Upper lobe of left lung (tissue), 6 donors: ENCODE measurements around the gene SLC15A4. TPM values are rescaled to one million over a fixed set of nuclear protein-coding genes. Genes with fewer than 3 reads are reported as not detected.

Experiments
- ATAC-seq, 2 donors: fragments of 200-7000 bp; cut with Tn5 transposase; one replicate each; pipeline ENCODE4 v1.9.1; 2022; ENCODE audit warnings: mild to moderate bottlenecking in 2 of 2, moderate library complexity in 2 of 2; ENCODE audit not compliant: low FRiP score in 2 of 2
- DNase-seq, 2 donors: peaks; one replicate each; pipeline ENCODE4 v3.0.0-alpha.2; 2019 to 2020
- H3K27ac ChIP-seq, 4 donors: fragments of 200-600 bp; sonication (generic); one replicate each; pipeline ENCODE4 v1.5.1; 2016 to 2019
- H3K27me3 ChIP-seq, 4 donors: fragments of 200-600 bp; sonication (generic); one replicate each; pipeline ENCODE4 v1.5.1; 2017 to 2019
- H3K36me3 ChIP-seq, 4 donors: fragments of 200-600 bp; sonication (generic); one replicate each; pipeline ENCODE4 v1.5.1; 2016 to 2019
- H3K4me1 ChIP-seq, 4 donors: fragments of 200-600 bp; sonication (generic); one replicate each; pipeline ENCODE4 v1.5.1; 2018 to 2019
- H3K4me3 ChIP-seq, 4 donors: fragments of 200-600 bp; sonication (generic); one replicate each; pipeline ENCODE4 v1.5.1; 2017 to 2019; ENCODE audit warnings: mild to moderate bottlenecking in 2 of 4, moderate library complexity in 1 of 4
- H3K9me3 ChIP-seq, 4 donors: fragments of 200-600 bp; sonication (generic); one replicate each; pipeline ENCODE4 v1.5.1; 2018 to 2019
- CTCF ChIP-seq, 6 experiments: fragments of 450-650 bp in 4 of 6; fragments of 200-600 bp in 2 of 6; sonication (generic) in 2 of 6; IDR thresholded peaks; one replicate each; pipeline ENCODE4 v1.5.1; 2016 to 2019; ENCODE audit warnings: antibody characterized with exemption in 6 of 6
- EP300 ChIP-seq, 4 donors: sonication (generic); formaldehyde crosslinking; IDR thresholded peaks; one replicate each; pipeline ENCODE4 v1.5.1; 2017; ENCODE audit warnings: antibody characterized with exemption in 4 of 4, control low read depth in 2 of 4
- POLR2A ChIP-seq, 4 donors: fragments of 450-650 bp; IDR thresholded peaks; one replicate each; pipeline ENCODE4 v1.5.1; 2016 to 2017; ENCODE audit warnings: antibody characterized with exemption in 4 of 4, mild to moderate bottlenecking in 2 of 4
- POLR2AphosphoS5 ChIP-seq, 2 donors: sonication (generic); formaldehyde crosslinking; IDR thresholded peaks; one replicate each; pipeline ENCODE4 v1.5.1; 2017; ENCODE audit warnings: antibody characterized with exemption in 2 of 2
- WGBS, 2 donors: methylation state at CpG; one replicate each; pipeline ENCODE4 v1.1.5; 2017 to 2018; 5-methylcytosine and 5-hydroxymethylcytosine counted together
- total RNA-seq, 6 donors: library from RNA; depleted of rRNA in 4 of 6; stranded (reverse); fragments of >200 nt in 4 of 6; gene quantifications; one replicate each; pipeline versions ENCODE4 v1.1.0 to v1.2.1, GENCODE V29; 2016 to 2021
- donor health status: DM: no; HTN: no; CAD: no; lungs with moderate emphysema.
- donor health status: DM: no; HTN: yes; CAD: no; lungs with severe emphysema.

SLC15A4 gene
- total RNA-seq, 6 donors from 2014 or later, result 21.0 to 58.7 (median 32.8) TPM

GRCh38 chr12:128798571-128799341, 25.0 kb downstream of the SLC15A4 start:
- Histone ChIP-seq H3K36me3 (peaks cover 21 to 82% (median 53%) of the 10 kb centered on the region in 4 donors), H3K4me3 (no peak overlapping the region), H3K27ac (no peak overlapping the region), H3K4me1 (peaks cover 9 to 33% (median 18%) of the 10 kb centered on the region in 4 donors), H3K27me3 (no peaks in the 10 kb centered on the region), H3K9me3 (peaks cover 0 to under 1% (median 0%) of the 10 kb centered on the region in 4 donors)
- DNase-seq (peak in 1 of 2 donors; percentile 52), ATAC-seq (no peak)
- WGBS, 2 donors, result 85 to 87% methylated on average over 22 of the region's 22 CpGs
- no peak for TF ChIP-seq POLR2A (IDR thresholded peaks at IDR 0.05)
- no peak for TF ChIP-seq POLR2AphosphoS5 (IDR thresholded peaks at IDR 0.05)
- no peak for TF ChIP-seq EP300 (IDR thresholded peaks at IDR 0.05)
- TF ChIP-seq CTCF (IDR thresholded peaks at IDR 0.05), result no peak

GRCh38 chr12:128797119-128798118, 26.3 kb downstream of the SLC15A4 start:
- Histone ChIP-seq H3K27me3 (no peaks in the 10 kb centered on the region), H3K4me3 (no peak overlapping the region), H3K36me3 (peaks cover 21 to 85% (median 61%) of the 10 kb centered on the region in 4 donors), H3K9me3 (no peaks in the 10 kb centered on the region), H3K27ac (peak overlapping the region in 2 of 4 donors; percentile 13 to 21), H3K4me1 (peaks cover 10 to 33% (median 18%) of the 10 kb centered on the region in 4 donors)
- no peak for ATAC-seq
- 79 to 87% methylated on average over 14 to 20 of the region's 20 CpGs for WGBS, 2 donors
- no peak for TF ChIP-seq POLR2AphosphoS5 (IDR thresholded peaks at IDR 0.05)
- TF ChIP-seq EP300 (IDR thresholded peaks at IDR 0.05), result no peak
- no peak for TF ChIP-seq CTCF (IDR thresholded peaks at IDR 0.05)
- DNase-seq, result no peak

GRCh38 chr12:128796439-128797118, 27.2 kb downstream of the SLC15A4 start:
- Histone ChIP-seq H3K27me3 (no peaks in the 10 kb centered on the region), H3K4me3 (no peak overlapping the region), H3K9me3 (no peaks in the 10 kb centered on the region), H3K27ac (peak overlapping the region in 1 of 4 donors; percentile 21), H3K36me3 (peaks cover 21 to 93% (median 69%) of the 10 kb centered on the region in 4 donors), H3K4me1 (peaks cover 10 to 33% (median 18%) of the 10 kb centered on the region in 4 donors)
- ATAC-seq (peak in 1 of 2 donors; percentile 21), DNase-seq (no peak)
- no peak for TF ChIP-seq POLR2A (IDR thresholded peaks at IDR 0.05)
- no peak for TF ChIP-seq EP300 (IDR thresholded peaks at IDR 0.05)
- no peak for TF ChIP-seq POLR2AphosphoS5 (IDR thresholded peaks at IDR 0.05)
- TF ChIP-seq CTCF (IDR thresholded peaks at IDR 0.05), result no peak
- 91 to 93% methylated on average over 19 of the region's 19 CpGs for WGBS, 2 donors

- Histone ChIP-seq H3K4me3 (no peak overlapping the region), H3K27me3 (no peaks in the 10 kb centered on the region), H3K36me3 (peaks cover 16 to 95% (median 69%) of the 10 kb centered on the region in 4 donors), H3K9me3 (no peaks in the 10 kb centered on the region), H3K27ac (no peak overlapping the region), H3K4me1 (peaks cover 10 to 33% (median 18%) of the 10 kb centered on the region in 4 donors)
- DNase-seq (peak in 1 of 2 donors; percentile 50), ATAC-seq (no peak)
- 77 to 78% methylated on average over 30 of the region's 30 CpGs for WGBS, 2 donors
- TF ChIP-seq POLR2AphosphoS5 (IDR thresholded peaks at IDR 0.05), result no peak
- no peak for TF ChIP-seq POLR2A (IDR thresholded peaks at IDR 0.05)
- no peak for TF ChIP-seq EP300 (IDR thresholded peaks at IDR 0.05)
- TF ChIP-seq CTCF (IDR thresholded peaks at IDR 0.05), result no peak
These were observed 28.0 kb downstream of the SLC15A4 start for GRCh38 chr12:128795530-128796361.
